GM19099 (cell line): ENCODE measurements around the gene CDH19.

Source experiments
- POLR2A ChIP-seq: IDR thresholded peaks from 3 replicates; pipeline ENCODE4 v1.6.1; 2011; ENCODE audit warnings: low read depth; ENCODE audit not compliant: insufficient read length; ENCODE audit errors: extremely low read depth

CDH19 gene

GRCh38 chr18:66523219-66523991 lies 80.5 kb downstream of the CDH19 start:
- no peak for TF ChIP-seq POLR2A

- TF ChIP-seq POLR2A, result no peak
These were observed 89.9 kb downstream of the CDH19 start for GRCh38 chr18:66513996-66514395.

- no peak for TF ChIP-seq POLR2A
These were observed 92.1 kb downstream of the CDH19 start for GRCh38 chr18:66511792-66512191.

- no peak for TF ChIP-seq POLR2A
These were observed 92.6 kb downstream of the CDH19 start for GRCh38 chr18:66511289-66511688.

- no peak for TF ChIP-seq POLR2A
These were observed 93.4 kb downstream of the CDH19 start for GRCh38 chr18:66510357-66511045.

- TF ChIP-seq POLR2A, result no peak
These were observed 95.0 kb downstream of the CDH19 start for GRCh38 chr18:66508937-66509336.

- TF ChIP-seq POLR2A, result no peak
These were observed 97.7 kb downstream of the CDH19 start for GRCh38 chr18:66506178-66506577.

- no peak for TF ChIP-seq POLR2A
These were observed 106.5 kb downstream of the CDH19 start for GRCh38 chr18:66497351-66497750.

- TF ChIP-seq POLR2A, result no peak
These were observed 108.0 kb downstream of the CDH19 start for GRCh38 chr18:66495844-66496243.

GRCh38 chr18:66473882-66474281 lies 130.0 kb downstream of the CDH19 start:
- no peak for TF ChIP-seq POLR2A

GRCh38 chr18:66461344-66461743 lies 142.5 kb downstream of the CDH19 start:
- no peak for TF ChIP-seq POLR2A

- TF ChIP-seq POLR2A, result no peak
These were observed 146.6 kb downstream of the CDH19 start for GRCh38 chr18:66457245-66457644.
